Lung (tissue), 12 donors: ENCODE measurements around the gene CAP2. TPM values are rescaled to one million over a fixed set of nuclear protein-coding genes. Genes with fewer than 3 reads are reported as not detected.

ENCODE experiments used
- ATAC-seq: fragments of 200-7000 bp; cut with Tn5 transposase; one replicate; pipeline ENCODE4 v1.9.1; 2020; ENCODE audit warnings: moderate number of reproducible peaks; ENCODE audit not compliant: insufficient read depth, low FRiP score
- DNase-seq, 3 donors: peaks; one replicate each; pipeline ENCODE4 v3.0.0-alpha.2; 2013 to 2017
- H3K27ac ChIP-seq, 2 donors: one replicate each; pipeline ENCODE4 v1.5.1; 2013; ENCODE audit warnings: mild to moderate bottlenecking in 2 of 2, moderate library complexity in 2 of 2, control low read depth in 1 of 2, inconsistent platforms in 1 of 2, low read depth in 1 of 2, low read length in 1 of 2
- H3K27me3 ChIP-seq, 3 donors: one replicate each; pipeline ENCODE4 v1.5.1; 2013; ENCODE audit warnings: low read length in 2 of 3; ENCODE audit not compliant: control insufficient read depth in 3 of 3, insufficient read depth in 3 of 3
- H3K36me3 ChIP-seq, 4 donors: one replicate each; pipeline ENCODE4 v1.5.1; 2013; ENCODE audit warnings: low read length in 4 of 4, mild to moderate bottlenecking in 1 of 4, moderate library complexity in 1 of 4; ENCODE audit not compliant: control insufficient read depth in 4 of 4, insufficient read depth in 4 of 4
- H3K4me1 ChIP-seq, 5 donors: one replicate each; pipeline ENCODE4 v1.5.1; 2013; ENCODE audit warnings: low read length in 5 of 5, mild to moderate bottlenecking in 2 of 5, moderate library complexity in 1 of 5; ENCODE audit not compliant: control insufficient read depth in 5 of 5, insufficient read depth in 5 of 5
- H3K4me3 ChIP-seq: one replicate; pipeline ENCODE4 v1.5.1; 2013; ENCODE audit warnings: mild to moderate bottlenecking, control low read depth, moderate library complexity
- H3K9ac ChIP-seq, 2 donors: one replicate each; pipeline ENCODE4 v1.5.1; 2013; ENCODE audit warnings: low read length in 2 of 2, control low read depth in 1 of 2; ENCODE audit not compliant: insufficient read depth in 1 of 2
- H3K9me3 ChIP-seq, 4 donors: one replicate each; pipeline ENCODE4 v1.5.1; 2013; ENCODE audit warnings: low read length in 3 of 4, mild to moderate bottlenecking in 1 of 4, moderate library complexity in 1 of 4; ENCODE audit not compliant: control insufficient read depth in 4 of 4, insufficient read depth in 3 of 4
- WGBS, 2 donors: extraction: QIAGEN DNeasy Blood & Tissue Kit; methylation state at CpG; one replicate each; pipeline ENCODE4 v1.1.7; 2013; 5-methylcytosine and 5-hydroxymethylcytosine counted together
- polyA plus RNA-seq, 2 donors: library from polyadenylated mRNA; stranded (reverse); fragments of 200-250 nt; gene quantifications; one replicate each; pipeline ENCODE4 v1.2.1, GENCODE V29; 2013
- total RNA-seq, 2 donors: library from RNA; depleted of rRNA in 1 of 2; stranded (reverse); fragments of >200 nt in 1 of 2; gene quantifications; one replicate each; pipeline ENCODE4 v1.2.1, GENCODE V29; 2014 to 2021
- TF ChIP-seq, protein P1 (sequence below): IDR thresholded peaks from 2 replicates; pipeline ENCODE4 v1.5.1; 2012; ENCODE audit warnings: mild to moderate bottlenecking; ENCODE audit errors: control extremely low read depth, extremely low read depth
- donor health status: control.
- donor health status: control.
- donor health status: Bipolar disorder and iron deficiency.
- donor health status: healthy.
- donor health status: DM: yes; HTN: yes; CAD: no.

The CAP2 gene
- total and polyA plus RNA-seq, 4 donors: 2.0 to 5.7 (median 3.4) TPM

DNA sequence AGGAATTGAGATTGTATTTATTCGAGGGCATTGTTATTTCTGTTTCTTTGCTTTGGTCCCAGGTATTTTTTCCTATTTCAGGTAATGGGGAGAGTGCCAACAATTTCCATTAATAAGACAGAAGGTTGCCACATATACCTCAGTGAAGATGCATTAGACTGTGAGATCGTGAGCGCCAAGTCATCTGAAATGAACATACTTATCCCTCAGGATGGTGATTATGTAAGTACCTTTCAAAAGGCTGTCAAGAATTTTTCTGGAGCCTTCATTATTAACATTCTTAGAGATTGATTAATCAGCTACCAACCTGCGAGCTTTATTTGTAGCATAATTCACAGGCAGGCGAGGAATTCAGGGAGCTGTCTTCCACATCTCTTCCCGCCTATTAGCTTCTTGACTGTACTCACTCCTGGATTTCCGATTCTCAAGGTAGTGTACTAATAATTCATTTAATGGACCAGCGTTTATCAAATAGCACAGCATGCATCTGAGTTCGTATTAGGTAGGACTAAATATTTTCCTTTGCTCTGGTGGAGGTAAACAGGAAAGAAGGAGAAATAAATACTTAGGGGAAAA is 158.1 kb downstream of the CAP2 start:
- H3K36me3 ChIP-seq: no peaks in the 10 kb centered on the region
- H3K9me3 ChIP-seq: no peaks in the 10 kb centered on the region
- H3K4me1 ChIP-seq: no peaks in the 10 kb centered on the region
- no peak overlapping the region for H3K4me3 ChIP-seq
- no peak for ATAC-seq
- no peak overlapping the region for H3K27ac ChIP-seq
- TF ChIP-seq, protein P1, sequence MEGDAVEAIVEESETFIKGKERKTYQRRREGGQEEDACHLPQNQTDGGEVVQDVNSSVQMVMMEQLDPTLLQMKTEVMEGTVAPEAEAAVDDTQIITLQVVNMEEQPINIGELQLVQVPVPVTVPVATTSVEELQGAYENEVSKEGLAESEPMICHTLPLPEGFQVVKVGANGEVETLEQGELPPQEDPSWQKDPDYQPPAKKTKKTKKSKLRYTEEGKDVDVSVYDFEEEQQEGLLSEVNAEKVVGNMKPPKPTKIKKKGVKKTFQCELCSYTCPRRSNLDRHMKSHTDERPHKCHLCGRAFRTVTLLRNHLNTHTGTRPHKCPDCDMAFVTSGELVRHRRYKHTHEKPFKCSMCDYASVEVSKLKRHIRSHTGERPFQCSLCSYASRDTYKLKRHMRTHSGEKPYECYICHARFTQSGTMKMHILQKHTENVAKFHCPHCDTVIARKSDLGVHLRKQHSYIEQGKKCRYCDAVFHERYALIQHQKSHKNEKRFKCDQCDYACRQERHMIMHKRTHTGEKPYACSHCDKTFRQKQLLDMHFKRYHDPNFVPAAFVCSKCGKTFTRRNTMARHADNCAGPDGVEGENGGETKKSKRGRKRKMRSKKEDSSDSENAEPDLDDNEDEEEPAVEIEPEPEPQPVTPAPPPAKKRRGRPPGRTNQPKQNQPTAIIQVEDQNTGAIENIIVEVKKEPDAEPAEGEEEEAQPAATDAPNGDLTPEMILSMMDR: no peak
- 89 to 93% methylated on average over 9 of the region's 9 CpGs for WGBS, 2 donors
- H3K9ac ChIP-seq: no peak overlapping the region
- H3K27me3 ChIP-seq: no peaks in the 10 kb centered on the region
- no peak for DNase-seq

DNA sequence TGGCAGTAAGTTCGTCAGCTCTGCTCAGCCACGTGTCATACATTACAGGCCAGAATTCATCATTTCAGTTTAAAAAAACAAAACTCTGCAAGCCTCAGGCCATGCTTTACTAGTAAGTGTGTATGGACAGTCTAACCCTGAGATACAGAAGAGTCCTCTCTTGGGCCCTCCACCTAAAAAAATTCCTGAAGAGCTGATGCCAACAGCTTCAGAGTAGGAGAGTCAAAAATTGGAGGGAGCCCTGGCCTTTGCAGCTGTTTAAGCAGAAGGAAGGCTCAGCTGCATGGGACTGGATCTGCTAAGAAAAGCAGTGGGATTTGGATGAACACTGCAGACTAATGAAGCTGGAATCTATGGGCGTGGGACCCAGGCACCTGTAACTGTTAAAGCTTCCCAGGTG is 159.5 kb downstream of the CAP2 start:
- Histone ChIP-seq H3K27ac (no peak overlapping the region), H3K4me3 (no peak overlapping the region), H3K9me3 (no peaks in the 10 kb centered on the region), H3K9ac (no peak overlapping the region), H3K27me3 (no peaks in the 10 kb centered on the region), H3K4me1 (no peaks in the 10 kb centered on the region), H3K36me3 (no peaks in the 10 kb centered on the region)
- TF ChIP-seq, protein P1: no peak
- 87 to 92% methylated on average over 3 of the region's 3 CpGs for WGBS, 2 donors
- DNase-seq: no peak
- ATAC-seq: no peak

DNA sequence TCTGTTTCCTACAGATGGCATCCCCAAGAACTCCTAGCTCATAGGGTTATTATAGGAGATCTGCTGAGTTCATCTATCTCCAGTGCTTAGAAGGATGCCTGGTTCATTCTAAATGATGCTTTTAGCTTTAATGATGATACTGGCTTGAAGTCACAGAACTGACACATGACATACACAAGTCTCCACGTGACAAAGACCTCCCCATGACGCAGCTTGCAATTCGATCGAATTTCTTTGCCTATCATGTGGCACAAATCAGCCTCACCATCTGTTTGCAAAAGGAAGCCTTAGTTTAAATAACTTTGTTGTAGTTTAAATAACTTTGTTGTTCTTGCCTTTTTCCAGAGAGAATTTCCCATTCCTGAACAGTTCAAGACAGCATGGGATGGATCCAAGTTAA is 162.6 kb downstream of the CAP2 start:
- DNase-seq: no peak
- no peaks in the 10 kb centered on the region for H3K27me3 ChIP-seq
- TF ChIP-seq, protein P1: no peak
- no peak overlapping the region for H3K27ac ChIP-seq
- 70 to 81% methylated on average over 4 of the region's 4 CpGs for WGBS, 2 donors
- H3K4me1 ChIP-seq: no peaks in the 10 kb centered on the region
- no peak for ATAC-seq
- no peak overlapping the region for H3K9ac ChIP-seq
- H3K4me3 ChIP-seq: no peak overlapping the region
- H3K36me3 ChIP-seq: no peaks in the 10 kb centered on the region
- no peaks in the 10 kb centered on the region for H3K9me3 ChIP-seq

DNA sequence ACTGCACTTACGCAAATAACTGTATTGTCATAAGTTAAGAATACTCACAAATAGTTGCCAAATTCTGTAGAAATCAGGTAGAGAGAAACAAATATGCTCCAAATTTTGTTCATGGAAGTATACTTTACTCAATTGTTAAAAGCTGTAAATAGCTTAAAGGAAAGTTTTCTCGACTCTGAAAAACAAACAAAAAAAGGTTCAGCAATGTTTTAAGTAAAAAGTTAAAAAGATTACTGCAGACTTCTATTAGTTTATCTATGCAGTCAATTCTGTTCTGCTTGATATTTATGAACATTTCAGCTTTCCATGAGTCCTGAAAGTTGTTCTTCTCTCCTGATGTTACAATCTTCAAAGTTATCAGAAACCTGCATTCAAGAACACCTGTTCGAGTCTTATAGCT is 169.2 kb downstream of the CAP2 start:
- WGBS, 2 donors: 93 to 94% methylated on average over 3 of the region's 3 CpGs
- Histone ChIP-seq H3K4me3 (no peak overlapping the region), H3K4me1 (no peaks in the 10 kb centered on the region), H3K27ac (no peak overlapping the region), H3K9ac (no peak overlapping the region), H3K36me3 (no peaks in the 10 kb centered on the region), H3K9me3 (no peaks in the 10 kb centered on the region), H3K27me3 (no peaks in the 10 kb centered on the region)
- no peak for ATAC-seq
- TF ChIP-seq, protein P1: no peak
- DNase-seq: no peak
